Osteoblast (primary cell): ENCODE data around the gene CDKN1B. TPM values are rescaled to one million over a fixed set of nuclear protein-coding genes. Genes with fewer than 3 reads are reported as not detected.

Source experiments
- DNase-seq: peaks from one replicate; pipeline ENCODE4 v3.0.0; 2011; ENCODE audit warnings: low spot score, mixed read lengths; ENCODE audit not compliant: insufficient read length; ENCODE audit errors: missing footprints
- H2AFZ ChIP-seq: 2 replicates; pipeline ENCODE4 v1.6.0; 2011; ENCODE audit warnings: mild to moderate bottlenecking, low read length
- H3K27ac ChIP-seq: 2 replicates; pipeline ENCODE4 v1.5.1; 2011; ENCODE audit warnings: mild to moderate bottlenecking, low read depth, low read length, moderate library complexity
- H3K27me3 ChIP-seq: 2 replicates; pipeline ENCODE4 v1.6.0; 2012; ENCODE audit warnings: mild to moderate bottlenecking, control low read depth, inconsistent platforms, low read length, moderate library complexity; ENCODE audit not compliant: insufficient read depth
- H3K36me3 ChIP-seq: 2 replicates; pipeline ENCODE4 v1.5.1; 2011; ENCODE audit warnings: mild to moderate bottlenecking, low read length, control low read depth, moderate library complexity; ENCODE audit not compliant: insufficient read depth
- H3K4me1 ChIP-seq: 2 replicates; pipeline ENCODE4 v1.5.1; 2011; ENCODE audit warnings: mild to moderate bottlenecking, low read length, control low read depth, moderate library complexity; ENCODE audit not compliant: insufficient read depth
- H3K4me2 ChIP-seq: 2 replicates; pipeline ENCODE4 v1.6.0; 2011; ENCODE audit warnings: mild to moderate bottlenecking, low read length; ENCODE audit not compliant: insufficient read depth
- H3K4me3 ChIP-seq: fragments of 200-600 bp; sonication (generic); 3 replicates; pipeline ENCODE4 v1.5.1; 2012; ENCODE audit warnings: mild to moderate bottlenecking, low read length, inconsistent platforms; ENCODE audit not compliant: insufficient read depth
- H3K79me2 ChIP-seq: 2 replicates; pipeline ENCODE4 v1.6.0; 2012; ENCODE audit warnings: mild to moderate bottlenecking, low read length, control low read depth, inconsistent platforms; ENCODE audit not compliant: insufficient read depth
- H3K9me3 ChIP-seq: 2 replicates; pipeline ENCODE4 v1.5.1; 2011; ENCODE audit warnings: low read depth, low read length, control low read depth
- H4K20me1 ChIP-seq: 2 replicates; pipeline ENCODE4 v1.6.0; 2012; ENCODE audit warnings: mild to moderate bottlenecking, low read length, control low read depth; ENCODE audit not compliant: insufficient read depth
- CTCF ChIP-seq: IDR thresholded peaks from 2 replicates; pipeline ENCODE4 v1.5.1; 2011; ENCODE audit warnings: mild to moderate bottlenecking, low read depth, low read length, moderate library complexity; ENCODE audit errors: extremely low read depth
- total RNA-seq: library from RNA; depleted of rRNA; stranded (reverse); fragments of >200 nt; gene quantifications from 2 replicates; pipeline ENCODE4 v1.2.3, GENCODE V29; 2012

The CDKN1B gene
- total RNA-seq, 1 donor, result 52.8 TPM

- Histone ChIP-seq H3K4me2 (no peak overlapping the region), H2AFZ (no peak overlapping the region), H3K9me3 (no peaks in the 10 kb centered on the region), H3K27ac (no peak overlapping the region), H4K20me1 (no peaks in the 10 kb centered on the region), H3K27me3 (no peaks in the 10 kb centered on the region), H3K4me1 (peaks cover 13% of the 10 kb centered on the region), H3K79me2 (no peaks in the 10 kb centered on the region), H3K36me3 (no peaks in the 10 kb centered on the region), H3K4me3 (no peak overlapping the region)
- no peak for DNase-seq
- TF ChIP-seq CTCF, result no peak
Observed at GRCh38 chr12:12673296-12673695, 43.9 kb upstream of the CDKN1B start.

- no peak overlapping the region for H3K27ac ChIP-seq
- H3K4me1 ChIP-seq, result peaks cover 13% of the 10 kb centered on the region
- no peak for DNase-seq
- no peaks in the 10 kb centered on the region for H3K9me3 ChIP-seq
- H3K36me3 ChIP-seq, result no peaks in the 10 kb centered on the region
- H3K4me3 ChIP-seq, result no peak overlapping the region
- H3K27me3 ChIP-seq, result no peaks in the 10 kb centered on the region
- no peaks in the 10 kb centered on the region for H4K20me1 ChIP-seq
- H2AFZ ChIP-seq, result no peak overlapping the region
- TF ChIP-seq CTCF, result no peak
- no peaks in the 10 kb centered on the region for H3K79me2 ChIP-seq
- no peak overlapping the region for H3K4me2 ChIP-seq
Observed at GRCh38 chr12:12676605-12677004, 40.6 kb upstream of the CDKN1B start.

GRCh38 chr12:12681061-12681765, 36.0 kb upstream of the CDKN1B start:
- H2AFZ ChIP-seq, result no peak overlapping the region
- no peaks in the 10 kb centered on the region for H4K20me1 ChIP-seq
- no peak overlapping the region for H3K4me2 ChIP-seq
- DNase-seq, result no peak
- no peaks in the 10 kb centered on the region for H3K9me3 ChIP-seq
- H3K27me3 ChIP-seq, result no peaks in the 10 kb centered on the region
- no peaks in the 10 kb centered on the region for H3K36me3 ChIP-seq
- no peak overlapping the region for H3K4me3 ChIP-seq
- H3K4me1 ChIP-seq, result no peaks in the 10 kb centered on the region
- no peak overlapping the region for H3K27ac ChIP-seq
- H3K79me2 ChIP-seq, result no peaks in the 10 kb centered on the region
- no peak for TF ChIP-seq CTCF

DNA sequence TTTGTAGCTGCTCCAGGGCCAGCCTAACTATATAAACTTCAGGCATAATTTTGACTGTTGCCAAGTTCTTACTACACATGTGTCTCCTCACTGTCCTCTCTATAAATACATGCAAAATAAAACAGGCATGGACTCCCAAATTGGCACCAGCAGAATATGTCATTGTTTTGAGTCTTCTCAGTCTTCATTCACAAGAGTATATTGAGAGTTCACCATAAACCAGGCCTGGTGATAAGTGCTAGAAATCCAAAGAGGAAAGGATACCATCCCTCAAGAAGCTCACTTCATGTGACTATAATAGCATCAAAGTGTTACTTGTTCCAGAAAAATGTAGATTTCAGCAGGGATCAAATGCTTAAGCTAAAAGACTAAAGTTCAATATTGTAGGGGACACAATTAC, 34.9 kb upstream of the CDKN1B start:
- Histone ChIP-seq H3K27ac (no peak overlapping the region), H3K9me3 (no peaks in the 10 kb centered on the region), H3K4me1 (peaks cover 9% of the 10 kb centered on the region), H3K4me2 (no peak overlapping the region), H3K4me3 (no peak overlapping the region), H2AFZ (no peak overlapping the region), H3K79me2 (no peaks in the 10 kb centered on the region), H4K20me1 (no peaks in the 10 kb centered on the region), H3K36me3 (no peaks in the 10 kb centered on the region), H3K27me3 (no peaks in the 10 kb centered on the region)
- TF ChIP-seq CTCF, result no peak
- DNase-seq, result no peak
